Stimulated activated CD8-positive, alpha-beta memory T cell treated with anti-CD3 and anti-CD28 coated beads, Interleukin-12 subunit alpha, Interleukin-12 subunit beta, amount 100 ng/mL, for 24 hours (primary cell): Measurements from ENCODE around the gene SRGAP2C.
"Not testable (repeated sequence)": the region's sequence is repeated elsewhere in the genome, so short reads cannot be mapped to it uniquely, and the experiment has no call there.

ENCODE experiments used
- DNase-seq: peaks from one replicate; pipeline ENCODE4 v3.0.0-alpha.2; 2020; ENCODE audit errors: extremely low read depth

Gene SRGAP2C

GRCh38 chr1:121186191-121186590 is 1.4 kb downstream of the SRGAP2C start:
- DNase-seq = not testable (repeated sequence)

DNA sequence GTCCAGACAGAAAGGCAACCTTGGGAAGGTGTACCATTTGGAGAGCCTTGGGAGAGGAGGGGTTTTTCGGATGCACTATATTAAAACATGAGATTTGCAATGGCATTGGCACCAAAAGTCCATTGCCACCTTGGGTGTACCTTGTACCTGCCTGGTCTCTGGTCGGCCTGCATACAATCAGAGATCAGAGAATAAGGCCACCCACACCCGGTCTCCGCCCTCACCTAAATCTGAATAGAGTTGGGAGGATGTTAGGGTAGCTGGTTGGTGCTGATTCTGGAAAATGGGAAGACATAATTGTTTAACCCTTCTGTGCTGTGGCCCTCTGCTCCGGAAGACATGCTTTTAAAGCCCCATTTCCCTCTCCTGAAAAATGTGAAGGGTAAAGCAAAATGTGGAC is 3.1 kb downstream of the SRGAP2C start:
- not testable (repeated sequence) for DNase-seq

- not testable (repeated sequence) for DNase-seq
These were observed 7.7 kb downstream of the SRGAP2C start for GRCh38 chr1:121192512-121192911.

- not testable (repeated sequence) for DNase-seq
These were observed 12.5 kb downstream of the SRGAP2C start for GRCh38 chr1:121197095-121197882.

DNA sequence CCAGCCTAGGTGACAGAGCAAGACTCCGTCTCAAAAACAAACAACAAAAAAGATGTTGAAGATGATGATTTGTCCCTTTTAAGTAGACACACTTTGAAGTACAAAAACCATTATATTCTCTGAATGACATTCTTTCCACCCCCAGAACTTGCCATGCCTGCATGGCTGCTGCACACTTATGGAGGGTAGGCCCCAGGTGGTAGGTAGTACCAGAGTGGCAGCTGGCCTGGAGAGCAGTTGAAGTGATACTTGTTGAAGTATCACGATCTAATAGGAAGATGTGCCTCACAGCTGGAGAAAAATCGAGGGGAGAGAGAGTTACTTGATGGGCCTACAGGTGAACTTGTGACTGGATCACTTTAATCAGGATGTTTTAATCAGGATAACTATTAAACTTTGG is 15.0 kb downstream of the SRGAP2C start:
- DNase-seq = not testable (repeated sequence)

- not testable (repeated sequence) for DNase-seq
These were observed 15.5 kb downstream of the SRGAP2C start for GRCh38 chr1:121200232-121200631.

GRCh38 chr1:121200985-121201981 is 16.5 kb downstream of the SRGAP2C start:
- DNase-seq = not testable (repeated sequence)

DNA sequence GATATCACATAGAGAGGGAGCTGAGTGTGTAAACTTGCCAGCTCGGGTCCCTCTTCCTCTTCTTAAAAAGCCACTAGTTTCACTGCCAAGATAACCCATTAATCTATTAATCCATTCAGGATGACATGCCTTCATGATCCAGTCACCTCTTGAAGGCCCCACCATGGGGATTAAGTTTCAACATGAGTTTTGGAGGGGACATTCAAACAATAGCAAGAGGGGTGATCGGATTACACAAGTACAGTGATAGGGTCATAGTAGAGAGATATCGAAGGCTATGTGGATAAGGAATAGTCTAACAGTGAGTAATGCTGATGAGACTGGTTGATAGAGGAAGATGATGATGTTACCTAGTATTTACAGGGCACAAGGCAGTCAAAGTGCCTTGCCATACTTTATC is 18.2 kb downstream of the SRGAP2C start:
- not testable (repeated sequence) for DNase-seq

DNA sequence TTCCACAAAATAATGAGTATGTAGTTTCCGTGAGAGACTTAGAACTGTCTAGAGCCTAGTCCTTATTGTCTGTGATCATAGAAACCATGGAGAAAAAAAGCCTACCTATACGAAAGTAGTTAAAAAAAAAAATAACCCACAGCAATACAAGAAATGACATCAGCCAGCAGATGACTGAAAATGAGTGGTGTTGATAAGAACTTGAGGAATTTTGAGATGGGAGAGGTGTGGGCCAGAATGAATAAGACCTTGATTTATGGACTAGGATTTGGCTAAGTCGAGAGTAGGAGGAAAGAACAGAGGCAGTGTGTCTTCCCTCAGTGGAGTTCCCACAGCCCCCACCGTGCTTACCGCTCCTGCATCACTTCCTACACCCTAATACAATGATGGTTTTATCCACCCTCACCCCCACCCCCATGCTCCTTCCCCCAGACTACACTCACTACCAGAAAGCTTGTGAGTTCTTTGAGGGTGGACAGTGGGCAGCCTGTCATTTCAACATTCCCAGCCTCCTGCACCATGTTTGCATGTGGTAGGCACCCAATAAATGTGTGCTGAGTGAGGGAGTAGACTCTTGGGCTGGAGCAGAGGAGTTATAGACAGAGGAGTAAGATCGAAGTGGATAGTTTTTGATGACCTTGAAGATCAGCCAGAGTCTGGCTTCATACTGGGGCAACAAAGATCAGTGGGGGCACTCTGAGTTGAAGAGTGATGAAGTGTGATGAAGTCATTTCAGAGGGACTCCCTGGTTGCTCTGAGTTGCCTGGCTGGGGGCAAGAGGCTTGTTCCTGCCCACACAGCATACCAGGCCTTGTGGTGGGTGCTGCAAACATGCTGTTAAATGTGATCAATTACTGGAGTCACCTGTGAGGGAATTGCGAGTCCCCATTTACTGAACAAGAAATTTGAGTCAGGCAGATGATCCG is 21.3 kb downstream of the SRGAP2C start:
- DNase-seq = not testable (repeated sequence)

- DNase-seq = not testable (repeated sequence)
These were observed 22.6 kb downstream of the SRGAP2C start for GRCh38 chr1:121207328-121207727.

DNA sequence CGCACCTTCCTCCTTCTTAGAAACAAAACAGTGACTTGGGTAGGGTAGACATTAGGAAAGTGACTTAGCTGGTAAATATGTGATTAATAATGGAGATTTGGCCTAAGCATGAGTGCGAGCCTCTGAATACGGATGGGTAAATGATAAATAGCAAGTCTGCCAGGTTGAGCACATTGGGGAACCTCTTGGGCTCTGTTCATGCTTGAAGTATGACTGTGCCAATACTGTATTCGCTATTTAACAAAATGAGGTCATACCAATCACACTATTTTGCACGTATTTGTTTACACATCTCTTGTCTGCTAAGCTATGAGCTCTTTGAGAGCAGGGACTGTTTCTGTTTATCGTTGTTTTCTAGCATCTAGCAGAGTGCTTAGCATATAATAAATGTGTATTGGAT is 23.6 kb downstream of the SRGAP2C start:
- DNase-seq = not testable (repeated sequence)

- not testable (repeated sequence) for DNase-seq
These were observed 26.0 kb downstream of the SRGAP2C start for GRCh38 chr1:121210778-121211177.

DNA sequence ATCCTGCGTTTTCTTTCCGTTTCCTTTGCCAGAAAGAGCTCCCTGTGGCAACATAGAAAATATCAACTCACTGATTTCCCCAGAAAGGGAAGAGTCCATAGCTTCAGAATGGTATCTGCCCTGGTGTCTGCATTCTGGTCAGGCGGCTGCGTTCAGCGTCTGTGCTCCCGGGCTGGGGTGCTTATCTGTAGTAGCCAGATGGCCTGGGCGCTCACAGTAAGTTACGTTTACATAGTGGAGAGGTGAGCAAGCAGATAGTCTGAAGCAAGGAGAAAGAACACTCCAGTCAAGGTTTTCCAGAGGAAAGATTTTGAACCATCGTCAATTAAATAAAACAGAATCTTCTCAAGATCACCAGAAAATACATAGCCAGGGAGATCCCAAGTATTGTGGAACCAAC is 28.7 kb downstream of the SRGAP2C start:
- not testable (repeated sequence) for DNase-seq

- DNase-seq = not testable (repeated sequence)
These were observed 29.9 kb downstream of the SRGAP2C start for GRCh38 chr1:121214544-121215156.

DNA sequence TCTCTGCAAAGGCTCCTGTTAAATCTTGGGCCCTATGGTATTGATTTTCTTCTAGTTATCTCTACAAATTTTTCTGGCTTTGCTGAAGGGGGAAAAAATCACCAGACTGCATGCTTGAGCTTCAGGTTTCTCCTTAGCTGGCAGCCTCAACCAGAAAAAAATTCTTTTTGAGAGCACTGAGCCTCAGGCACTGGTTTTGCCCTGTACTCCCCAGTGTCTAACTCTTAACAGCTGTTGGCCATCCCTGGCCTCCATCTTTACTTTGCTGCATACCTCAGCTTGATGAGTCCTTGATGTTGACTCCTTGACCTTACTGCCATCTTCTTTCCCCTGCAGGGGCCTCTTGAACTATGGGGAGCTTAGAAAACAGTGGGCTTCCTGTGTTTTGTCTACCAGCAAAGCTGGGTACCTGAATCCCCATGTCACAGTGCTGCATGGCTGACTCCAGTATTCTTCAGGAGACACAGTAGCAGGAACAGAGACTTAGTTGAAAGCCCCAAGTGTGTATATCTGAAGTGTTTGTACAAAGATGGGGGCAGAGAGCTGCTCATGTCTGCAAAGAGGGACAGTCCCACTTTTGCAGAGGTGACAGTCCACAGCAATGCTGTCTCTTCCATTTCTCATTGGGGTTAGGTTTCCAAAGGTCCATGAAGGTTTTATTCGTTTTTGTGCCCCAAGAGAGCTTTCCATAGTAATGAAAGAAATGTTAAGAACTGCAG is 31.1 kb downstream of the SRGAP2C start:
- DNase-seq = not testable (repeated sequence)

GRCh38 chr1:121216676-121217075 is 31.9 kb downstream of the SRGAP2C start:
- not testable (repeated sequence) for DNase-seq

- DNase-seq = not testable (repeated sequence)
These were observed 37.0 kb downstream of the SRGAP2C start for GRCh38 chr1:121221770-121222169.

DNA sequence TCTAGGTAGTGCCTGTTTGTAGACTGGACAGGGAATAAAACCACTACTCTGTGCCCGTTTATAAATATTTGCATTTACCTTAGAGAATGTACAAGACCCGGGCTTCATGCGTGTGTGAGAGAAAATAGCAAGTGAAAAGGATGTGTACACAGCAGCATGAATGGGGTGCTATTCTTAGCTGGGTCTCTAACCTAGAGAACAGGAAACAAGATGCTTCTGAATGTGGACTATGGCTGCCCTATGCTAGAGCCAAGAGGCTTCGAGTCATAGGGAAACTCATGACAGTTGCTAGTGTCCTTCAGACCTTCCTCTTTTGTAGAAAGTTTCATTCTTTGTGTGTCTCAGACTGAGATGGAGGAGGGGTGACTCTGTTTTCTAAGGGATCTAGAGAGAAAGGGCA is 39.9 kb downstream of the SRGAP2C start:
- DNase-seq = not testable (repeated sequence)

- DNase-seq = not testable (repeated sequence)
These were observed 41.6 kb downstream of the SRGAP2C start for GRCh38 chr1:121226295-121226904.

DNA sequence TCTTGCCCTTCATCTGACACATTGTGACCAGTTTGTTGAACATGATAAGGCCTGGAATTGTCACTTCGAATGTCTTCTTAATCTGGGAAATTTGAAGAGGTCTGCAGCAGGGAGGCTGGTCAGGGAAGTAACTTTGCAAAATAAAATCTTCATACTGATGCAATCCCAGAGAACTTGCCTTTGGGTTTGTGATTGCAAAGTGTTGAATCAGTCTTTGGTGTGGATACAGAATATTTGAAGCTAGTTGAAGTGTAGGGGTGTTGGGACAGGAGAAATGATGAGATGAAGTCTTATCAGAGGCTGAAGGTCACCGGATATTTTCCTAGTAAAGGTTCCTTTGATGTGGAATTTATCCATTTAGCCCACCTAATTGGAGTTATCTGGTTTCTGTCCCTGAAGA is 42.1 kb downstream of the SRGAP2C start:
- DNase-seq = not testable (repeated sequence)
